HG03039 (cell line): Measurements from ENCODE around the gene PI4KA.
"Not testable (repeated sequence)": the region's sequence is repeated elsewhere in the genome, so short reads cannot be mapped to it uniquely, and the experiment has no call there.

ENCODE experiments used
- ATAC-seq: cut with Tn5 transposase; IDR thresholded peaks from one replicate; pipeline ENCODE4 v1.9.1; 2021; ENCODE audit warnings: mild to moderate bottlenecking, moderate library complexity; ENCODE audit not compliant: unreplicated experiment

Gene PI4KA

DNA sequence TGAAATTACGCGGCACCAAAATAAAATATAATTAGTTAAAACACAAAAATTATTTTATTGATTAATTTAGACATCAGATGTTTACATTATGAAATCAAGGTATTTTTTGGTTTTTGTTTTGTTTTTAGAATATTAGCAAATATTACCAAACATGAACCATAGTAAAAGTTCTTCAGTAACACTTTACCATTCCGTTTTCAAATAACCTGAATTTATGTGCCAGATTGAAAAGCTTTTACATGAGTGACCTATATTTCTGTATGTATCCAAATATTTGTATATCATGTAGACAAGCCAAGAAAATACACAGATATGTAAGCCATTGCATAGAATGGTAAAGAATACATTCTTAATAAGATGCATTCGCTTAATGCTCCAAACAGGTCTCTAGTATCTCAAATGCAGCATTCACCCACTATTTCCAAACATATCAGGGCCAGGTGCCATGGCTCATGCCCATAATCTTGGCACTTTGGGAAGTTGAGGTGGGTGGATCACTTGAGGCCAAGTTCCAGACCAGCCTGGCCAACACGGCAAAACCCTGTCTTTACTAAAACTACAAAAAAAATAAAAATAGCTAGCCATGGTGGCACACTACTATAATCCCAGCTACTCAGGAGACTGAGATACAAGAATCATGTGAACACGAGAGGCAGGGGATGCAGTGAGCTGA, 187.1 kb downstream of the PI4KA start:
- no peak for ATAC-seq

DNA sequence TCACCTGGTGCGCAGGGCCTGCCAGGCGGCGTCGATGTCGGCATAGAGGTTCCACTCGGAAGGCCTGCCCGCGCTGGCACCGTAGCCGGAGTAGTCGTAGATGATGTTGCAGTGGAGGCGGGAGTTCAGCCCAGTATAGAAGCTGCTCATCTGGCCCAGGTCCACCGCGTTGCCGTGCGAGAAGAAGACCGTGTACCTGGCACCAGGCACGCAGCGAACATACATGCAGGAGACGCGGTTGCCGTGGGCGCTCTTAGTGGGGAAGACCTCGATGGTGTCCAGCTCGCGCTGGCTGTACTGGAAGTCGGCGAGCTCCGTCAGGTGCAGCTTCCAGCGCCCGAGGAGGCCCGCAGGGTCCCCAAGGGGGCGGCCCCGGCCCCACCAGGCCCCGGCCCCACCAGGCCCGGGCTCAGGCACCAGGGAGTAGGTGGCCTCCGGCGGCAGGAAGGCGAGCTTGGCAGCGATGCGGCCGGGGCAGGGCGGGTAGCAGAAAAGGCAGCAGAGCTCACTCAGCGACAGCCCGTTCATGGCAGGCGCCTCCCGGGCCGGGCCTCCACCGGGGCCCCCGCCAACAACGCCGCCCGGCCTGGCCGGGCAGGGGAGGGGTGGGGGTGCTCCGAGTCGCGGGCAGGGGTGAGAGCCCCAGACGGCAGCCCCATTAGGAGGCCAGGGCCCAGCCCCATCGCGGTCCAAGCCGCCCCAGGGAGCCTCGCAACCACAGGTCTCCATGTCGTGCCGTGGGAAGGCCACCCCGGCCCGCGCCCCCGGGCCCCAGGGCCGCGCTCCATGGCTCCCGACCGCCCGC, 188.0 kb downstream of the PI4KA start:
- not testable (repeated sequence) for ATAC-seq

DNA sequence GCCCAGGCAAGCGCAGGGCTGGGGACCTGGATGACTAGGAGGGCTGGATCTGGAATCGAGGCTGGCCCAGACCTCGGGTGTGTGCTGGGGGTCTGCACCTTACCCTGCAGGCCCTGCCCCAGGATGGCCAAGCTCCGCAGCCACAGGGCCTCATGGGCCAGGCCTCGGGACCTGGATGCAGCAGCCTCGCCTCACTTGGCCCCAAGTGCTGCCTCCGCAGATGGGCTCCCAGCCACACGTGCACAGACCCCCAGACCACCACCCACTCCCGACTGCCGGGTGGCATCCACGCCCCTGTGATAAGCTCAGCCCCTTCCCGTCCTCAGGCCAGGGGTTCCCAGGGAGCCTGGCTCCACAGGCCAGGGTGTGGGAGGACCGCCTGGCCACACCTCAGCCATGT, 188.7 kb downstream of the PI4KA start:
- not testable (repeated sequence) for ATAC-seq

DNA sequence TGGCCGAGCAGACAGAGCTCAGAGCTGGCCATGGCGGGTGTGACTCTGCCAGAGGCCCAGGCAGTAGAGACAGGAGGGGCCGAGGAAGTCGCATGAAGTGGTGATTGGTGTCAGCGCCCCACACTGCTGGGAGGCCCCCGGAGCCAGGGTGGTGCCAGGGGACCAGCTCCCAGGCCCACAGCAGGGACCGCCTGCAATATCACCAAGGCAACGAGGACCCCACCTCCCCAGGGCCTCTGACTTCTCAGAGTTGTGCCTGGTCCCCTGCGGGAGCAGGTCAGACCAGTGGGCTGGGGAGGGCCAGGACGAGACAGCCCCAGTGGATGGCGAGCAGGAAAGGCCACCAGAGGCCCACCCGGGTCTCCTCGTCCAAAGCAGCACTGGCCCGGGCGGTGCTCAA, 189.1 kb downstream of the PI4KA start:
- not testable (repeated sequence) for ATAC-seq

DNA sequence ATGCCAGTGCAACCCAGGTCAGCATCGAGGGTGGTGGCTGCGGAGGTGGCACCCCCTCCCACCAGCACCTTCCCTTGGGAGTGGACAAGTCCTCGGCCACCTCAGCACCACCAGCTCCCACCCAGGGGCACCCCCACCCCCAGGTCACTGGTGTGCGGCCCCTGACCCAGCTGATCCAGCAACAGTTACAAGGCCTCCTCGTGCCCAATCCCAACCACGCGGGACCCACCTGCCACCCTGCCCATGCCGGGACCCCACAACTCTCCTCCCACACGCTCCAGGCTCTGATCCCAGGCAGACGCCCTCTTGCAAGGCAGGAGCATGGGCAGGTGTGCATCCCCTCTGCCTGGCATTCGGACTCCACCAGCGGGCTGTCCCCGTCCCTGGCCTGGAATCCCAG, 189.8 kb downstream of the PI4KA start:
- ATAC-seq, result not testable (repeated sequence)

DNA sequence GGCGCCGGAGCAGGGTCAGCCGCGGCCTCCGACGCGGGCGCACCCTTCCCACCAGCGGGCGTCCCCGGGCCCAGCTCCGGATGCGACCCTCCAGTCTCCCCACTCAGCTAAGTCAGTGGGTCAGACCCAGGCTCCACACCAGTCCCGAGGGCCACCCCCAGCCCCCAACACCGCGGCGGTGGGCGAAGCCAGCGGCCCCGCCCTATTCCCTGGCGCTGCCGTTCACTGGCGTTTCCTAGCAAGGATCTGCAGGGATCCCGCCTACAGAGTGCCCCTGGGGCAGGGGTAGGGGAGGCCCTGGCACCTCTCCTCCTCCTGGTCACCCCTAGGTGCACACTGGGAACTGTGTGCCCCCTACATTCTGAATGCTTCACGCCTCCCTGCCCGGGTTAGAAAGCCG, 190.4 kb downstream of the PI4KA start:
- ATAC-seq, result not testable (repeated sequence)

DNA sequence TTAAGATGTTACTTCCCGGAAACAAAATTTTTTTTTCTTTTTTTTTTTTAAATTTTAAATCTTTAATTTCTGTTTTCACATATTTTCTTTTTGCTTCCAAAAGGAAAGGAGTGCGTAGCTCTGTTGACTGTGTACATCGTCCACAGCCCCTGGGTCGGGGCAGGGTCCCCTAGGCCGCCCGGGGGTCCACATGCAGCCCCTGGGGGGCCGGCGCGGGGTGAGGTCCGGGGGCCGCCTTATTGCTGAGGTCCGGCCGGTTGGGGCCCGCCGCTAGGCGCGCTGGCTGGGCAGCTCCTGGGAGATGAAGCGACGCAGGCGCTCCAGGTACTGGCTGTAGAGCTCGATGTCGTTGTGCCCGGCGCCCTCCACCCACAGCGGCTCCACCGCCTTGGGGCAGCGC, 191.1 kb downstream of the PI4KA start:
- ATAC-seq, result not testable (repeated sequence)

DNA sequence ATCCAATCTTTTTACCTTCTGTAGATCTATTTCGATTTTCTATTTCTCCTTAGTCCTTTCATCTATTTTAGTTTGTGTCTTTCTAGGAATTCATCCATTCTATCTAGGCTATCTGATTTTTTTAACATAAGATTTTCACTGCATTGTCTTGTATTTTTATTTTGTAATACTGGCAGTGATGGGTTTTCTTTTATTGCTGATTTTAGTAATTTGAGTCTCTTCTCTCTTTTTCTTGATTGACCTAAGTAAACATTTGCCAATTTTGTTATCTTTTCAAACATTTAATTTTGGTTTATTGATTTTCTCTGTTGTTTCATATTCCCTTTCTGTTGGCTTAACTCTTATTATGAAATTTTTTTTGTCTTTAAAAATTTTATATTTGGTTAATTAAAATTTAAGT, 192.1 kb downstream of the PI4KA start:
- no peak for ATAC-seq

DNA sequence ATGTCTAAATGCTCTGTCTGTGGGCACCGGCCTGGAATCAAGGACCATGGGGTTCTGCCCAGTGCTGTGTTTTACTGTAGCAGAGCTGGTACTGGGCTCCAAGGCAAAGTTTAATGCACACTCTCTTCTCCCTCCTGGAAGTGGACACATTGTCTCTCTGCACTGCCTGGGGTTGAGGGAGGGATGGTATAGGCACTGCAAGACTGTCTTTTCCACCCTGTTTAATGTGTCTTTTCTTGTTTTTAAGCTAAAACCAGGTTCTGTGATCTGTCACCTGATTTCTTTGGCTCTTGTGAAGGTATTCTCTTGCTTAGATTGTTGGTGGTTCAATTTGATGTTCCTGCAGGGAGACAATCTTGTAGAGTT, 194.0 kb downstream of the PI4KA start:
- no peak for ATAC-seq

DNA sequence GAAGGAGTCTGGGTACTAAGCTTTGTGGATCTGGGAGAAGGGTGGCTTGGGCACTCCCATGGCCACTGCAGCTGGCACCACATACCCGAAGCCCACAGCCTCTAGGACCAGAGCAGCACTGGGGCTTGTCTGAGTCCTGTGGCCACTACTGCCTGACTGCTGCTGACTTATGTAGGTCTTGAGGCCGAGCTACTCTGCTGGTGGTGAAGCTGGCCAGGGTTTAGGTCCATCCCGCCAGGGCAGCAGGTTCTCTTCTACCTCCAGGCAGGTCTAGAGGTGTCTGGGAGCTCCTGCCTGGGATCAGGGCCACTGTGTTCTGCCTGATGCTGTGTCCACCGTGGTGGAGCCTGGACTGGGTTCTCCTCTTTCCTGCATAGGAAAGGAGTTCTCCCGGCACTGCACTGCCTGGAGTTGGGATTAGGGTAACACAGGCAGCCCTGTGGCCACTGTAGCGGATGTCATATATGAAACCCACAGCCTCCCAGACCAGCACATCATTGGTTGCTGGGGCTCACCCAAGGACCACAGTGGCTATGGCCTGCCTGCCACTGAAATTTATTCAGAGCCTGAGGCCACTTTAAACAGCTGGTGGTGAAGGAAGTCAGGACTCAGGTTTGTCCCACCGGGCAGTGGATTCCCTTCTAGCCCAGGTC, 194.5 kb downstream of the PI4KA start:
- ATAC-seq, result no peak

DNA sequence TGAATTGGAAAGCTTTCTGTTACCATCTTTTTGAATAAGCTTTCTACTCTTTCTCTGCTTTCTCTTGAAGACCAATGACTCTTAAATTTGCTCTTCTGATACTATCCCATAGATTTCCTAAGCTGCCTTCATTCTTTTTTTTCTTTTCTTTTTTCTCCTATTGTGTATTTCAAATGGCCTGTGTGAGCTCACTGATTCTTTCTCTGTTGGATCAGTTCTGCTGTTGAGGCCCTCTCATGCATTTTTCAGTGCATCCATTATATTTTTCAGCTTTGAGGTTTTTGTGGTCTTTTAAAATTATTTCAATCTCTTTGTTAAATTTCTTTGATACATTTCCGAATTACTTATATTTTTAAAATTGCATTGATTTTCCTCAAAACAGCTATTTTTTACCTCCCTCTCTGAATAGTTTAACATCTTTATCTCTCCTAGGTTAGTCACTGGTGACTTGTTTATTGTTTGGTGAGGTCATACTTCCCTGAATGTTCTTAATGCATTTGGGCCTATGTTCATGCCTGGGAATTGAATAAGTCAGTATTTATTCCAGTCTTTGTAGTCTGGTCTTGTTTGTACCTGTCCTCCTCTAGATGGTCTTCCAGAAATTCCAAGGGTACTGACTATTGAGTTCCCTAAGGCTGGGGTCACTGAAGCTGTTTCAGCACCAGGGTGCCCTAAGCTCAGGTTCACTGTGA, 195.3 kb downstream of the PI4KA start:
- ATAC-seq, result no peak

DNA sequence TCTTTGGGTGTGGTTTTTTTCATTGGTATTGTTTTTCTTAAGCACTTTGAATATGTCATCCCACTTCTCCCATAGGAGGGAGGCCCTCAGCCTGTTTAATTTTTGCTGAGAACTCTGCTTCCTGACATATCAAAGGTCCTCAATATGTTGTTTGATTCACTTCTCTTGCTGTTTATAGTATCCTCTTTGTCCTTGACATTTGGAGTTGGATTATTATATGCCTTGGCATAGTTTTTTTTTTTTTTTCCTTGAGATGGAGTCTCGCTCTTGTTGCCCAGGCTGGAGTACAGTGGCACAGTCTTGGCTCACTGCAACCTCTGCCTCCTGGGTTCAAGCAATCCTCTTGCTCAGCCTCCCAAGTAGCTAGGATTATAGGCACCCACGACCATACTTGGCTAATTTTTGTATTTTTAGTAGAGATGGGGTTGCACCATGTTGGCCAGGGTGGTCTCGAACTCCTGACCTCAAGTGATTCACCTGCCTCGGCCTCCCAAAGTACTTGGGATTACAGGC, 196.0 kb downstream of the PI4KA start:
- ATAC-seq, result not testable (repeated sequence)

DNA sequence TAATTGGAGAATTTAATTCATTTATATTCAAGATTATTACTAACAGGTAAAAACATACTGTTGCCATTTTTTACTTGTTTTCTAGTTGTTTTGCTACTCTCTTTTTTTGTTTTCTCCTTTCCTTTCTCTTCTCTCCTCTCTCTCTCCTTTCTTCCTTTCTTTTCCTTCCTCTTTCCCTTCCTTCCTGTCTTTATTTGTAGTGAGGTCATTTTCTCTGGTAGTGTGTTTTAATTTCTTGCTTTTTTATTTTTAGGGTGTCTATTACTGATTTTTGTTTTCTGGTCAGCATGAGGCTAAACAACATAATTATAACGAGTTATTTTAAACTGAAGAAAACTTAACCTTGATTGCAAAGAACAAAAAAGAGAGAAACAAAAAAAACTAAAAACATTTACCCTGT, 197.1 kb downstream of the PI4KA start:
- ATAC-seq, result no peak

DNA sequence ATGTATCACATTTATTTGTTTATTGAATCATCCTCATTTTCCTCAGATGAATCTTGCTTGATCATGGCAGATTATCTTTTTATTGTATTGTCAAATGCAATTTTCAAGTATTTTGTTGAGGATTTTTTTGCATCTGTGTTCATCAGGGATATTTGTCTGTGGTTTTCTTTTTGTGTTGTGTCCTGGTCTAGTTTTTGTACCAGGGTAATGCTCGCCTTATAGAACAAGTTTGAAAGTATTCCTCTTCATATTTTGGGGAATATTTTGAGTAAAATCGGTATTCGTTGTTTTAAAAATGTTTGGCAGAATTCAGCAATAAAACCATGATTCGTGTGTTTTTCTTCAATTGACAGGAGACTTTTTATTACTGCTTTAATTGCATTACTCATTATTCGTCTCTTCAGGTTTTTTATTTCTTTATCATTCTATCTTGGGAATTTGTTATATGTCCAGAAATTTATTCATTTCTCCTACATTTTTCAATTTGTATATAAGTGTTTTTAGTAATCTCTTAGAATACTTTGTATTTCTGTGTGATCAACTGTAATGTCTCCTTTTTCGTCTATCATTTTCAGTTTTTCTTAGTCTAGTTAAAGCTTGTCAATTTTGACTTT, 198.1 kb downstream of the PI4KA start:
- ATAC-seq, result no peak

DNA sequence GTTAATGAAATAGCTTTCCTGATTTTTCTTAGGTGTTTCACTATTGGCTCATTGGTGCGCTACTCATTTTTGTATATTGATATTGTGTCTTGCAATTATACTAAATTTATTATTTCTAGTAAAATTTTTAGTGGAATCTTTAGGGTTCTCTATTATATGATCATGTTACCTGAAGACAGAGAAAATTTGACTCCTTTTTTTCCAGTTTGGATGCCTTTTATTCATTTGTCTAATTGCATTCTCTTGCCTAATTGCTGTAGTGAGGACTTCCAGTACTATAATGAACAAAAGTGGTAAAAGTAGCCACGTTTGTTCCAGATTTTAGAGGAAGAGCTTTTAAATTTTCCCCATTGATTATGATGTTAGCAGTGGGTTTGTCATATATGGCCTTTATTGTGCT, 198.7 kb downstream of the PI4KA start:
- ATAC-seq, result no peak

DNA sequence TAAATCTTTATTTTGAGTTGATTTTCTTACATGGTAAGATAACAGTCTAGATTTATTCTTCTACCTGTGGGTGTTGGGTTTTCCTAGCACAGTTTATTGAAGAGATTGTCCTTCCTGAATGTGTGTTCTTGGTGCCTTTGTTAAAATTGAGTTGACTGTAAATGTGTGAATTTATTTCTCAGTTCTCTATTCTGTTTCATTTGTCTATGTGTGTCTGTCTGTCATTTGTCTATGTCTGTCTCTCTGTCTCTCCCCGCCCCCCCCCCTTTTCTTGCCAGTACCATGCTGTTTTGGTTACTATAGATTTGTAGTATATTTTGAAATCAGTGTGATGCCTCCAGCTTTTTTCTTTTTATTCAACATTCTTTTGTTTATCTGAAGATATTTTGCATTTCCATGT, 199.4 kb downstream of the PI4KA start:
- ATAC-seq, result no peak

DNA sequence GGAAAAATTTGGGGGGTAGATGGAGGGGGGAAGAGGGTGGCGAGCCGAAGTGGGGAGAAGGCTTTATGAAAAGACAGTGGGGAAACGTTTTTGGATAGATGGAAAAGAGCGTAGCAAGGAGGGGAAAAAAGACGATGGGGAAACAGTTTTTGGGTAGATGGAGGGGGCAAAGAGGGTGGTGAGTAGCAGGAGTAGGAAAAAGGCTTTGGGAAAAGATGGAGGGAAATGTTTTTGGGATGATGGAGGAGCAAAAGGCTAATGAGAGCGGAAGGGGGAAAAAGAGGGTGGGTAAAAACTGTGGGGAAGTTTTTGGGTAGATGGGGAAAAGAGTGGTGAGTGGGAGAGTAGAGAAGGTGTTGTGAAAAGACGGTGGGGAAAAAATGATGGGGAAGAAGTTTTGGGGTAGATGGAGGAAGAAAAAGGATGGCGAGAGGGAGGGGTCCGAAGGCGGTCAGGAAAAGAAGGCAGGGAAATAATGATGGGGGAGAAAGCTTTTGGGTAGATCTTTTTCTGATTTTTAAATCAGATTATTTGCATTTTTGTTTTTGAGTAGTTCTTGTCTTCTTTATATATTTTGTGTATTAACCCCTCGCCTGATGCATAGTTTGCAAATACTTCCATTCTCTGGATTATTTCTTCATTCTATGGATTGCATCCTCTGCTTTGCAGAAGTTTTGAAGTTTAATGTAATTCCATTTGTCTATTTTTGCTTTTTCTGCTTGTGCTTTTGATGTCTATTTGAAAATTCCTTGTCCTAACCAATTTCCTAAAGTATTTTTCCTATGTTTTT, 200.0 kb downstream of the PI4KA start:
- no peak for ATAC-seq

DNA sequence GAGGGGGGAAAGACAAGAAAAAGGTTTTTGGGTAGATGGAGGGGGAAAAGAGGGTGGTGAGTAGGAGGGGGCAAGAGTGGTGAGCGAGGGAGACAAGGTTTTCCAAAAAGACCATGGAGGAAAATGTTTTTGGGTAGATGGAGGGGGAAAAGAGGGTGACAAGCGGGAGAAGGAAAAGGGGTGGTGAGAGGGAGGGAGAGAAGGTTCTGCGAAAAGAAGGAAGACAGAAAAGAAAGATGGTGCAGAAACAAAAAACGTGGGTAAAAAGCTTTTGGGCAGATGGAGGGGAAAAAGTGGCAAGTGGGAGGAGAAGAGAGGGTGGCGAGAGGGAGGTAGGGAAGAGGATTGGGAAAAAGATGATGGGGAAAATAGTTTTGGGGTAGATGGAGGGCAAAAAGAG, 200.6 kb downstream of the PI4KA start:
- no peak for ATAC-seq
